GM12878 (cell line): ENCODE measurements around the gene KIAA2012. TPM values are rescaled to one million over a fixed set of nuclear protein-coding genes. Genes with fewer than 3 reads are reported as not detected.

Experiments used
- ATAC-seq: fragments of 200-7000 bp; cut with Tn5 transposase; 3 replicates; pipeline ENCODE4 v1.9.1; 2020; ENCODE audit warnings: mild to moderate bottlenecking, moderate library complexity
- BruUV-seq: library from RNA; stranded (reverse); fragments of 400-500 nt; replicated peaks from 2 replicates; lab custom pipeline; 2021; lab: Mats Ljungman, UMichigan
- CTCF ChIA-PET: fragments of 300-600 bp; sonication (Branson Sonifier 250); formaldehyde crosslinking; extraction: SDS; loops from one replicate; lab custom pipeline; 2021; ENCODE audit warnings: inconsistent platforms; lab: Yijun Ruan, JAX
- POLR2A ChIA-PET: fragments of 350-600 bp; formaldehyde crosslinking; extraction: SDS; loops from one replicate; lab custom pipeline; 2021; ENCODE audit warnings: inconsistent platforms; lab: Charles Lee
- RAD21 ChIA-PET: fragments of 300-600 bp; sonication (Branson Sonifier 250); formaldehyde crosslinking; loops from one replicate; lab custom pipeline; 2023; ENCODE audit warnings: antibody characterized with exemption; ENCODE audit not compliant: unreplicated experiment; lab: Charles Lee
- SMC1A ChIA-PET: fragments of 300-600 bp; sonication (Branson Sonifier 250); formaldehyde crosslinking; loops from one replicate; lab custom pipeline; 2023; ENCODE audit not compliant: unreplicated experiment, uncharacterized antibody; lab: Charles Lee
- DNase-seq: peaks from one replicate; pipeline ENCODE4 v3.0.0-alpha.2; 2011; ENCODE audit warnings: low read depth, low spot score
- FAIRE-seq: peaks from 3 replicates; lab custom pipeline; 2011; peaks lifted over from hg19 to GRCh38; lab: Jason Lieb, UNC
- H2AFZ ChIP-seq: 2 replicates; pipeline ENCODE4 v1.6.0; 2011; ENCODE audit warnings: low read depth, low read length, control low read depth; ENCODE audit not compliant: control insufficient read depth
- H3K27ac ChIP-seq: 2 replicates; pipeline ENCODE4 v1.5.1; 2011; ENCODE audit warnings: control low read depth; ENCODE audit not compliant: control insufficient read depth, insufficient read depth
- H3K27me3 ChIP-seq, 2 experiments: replicated peaks in 1 of 2; 2 replicates each; pipeline versions ENCODE4 v1.6.0 to v1.6.1; 2011; ENCODE audit warnings: low read length in 1 of 2; ENCODE audit not compliant: control insufficient read depth in 2 of 2, insufficient read depth in 2 of 2
- H3K36me3 ChIP-seq, 2 experiments: 2 replicates each; pipeline ENCODE4 v1.5.1; 2011; ENCODE audit warnings: low read length in 1 of 2; ENCODE audit not compliant: control insufficient read depth in 2 of 2, insufficient read depth in 2 of 2
- H3K4me1 ChIP-seq: 2 replicates; pipeline ENCODE4 v1.6.1; 2011; ENCODE audit warnings: mild to moderate bottlenecking, low read length, moderate library complexity, mixed read lengths; ENCODE audit not compliant: control insufficient read depth, insufficient read depth
- H3K4me2 ChIP-seq: 2 replicates; pipeline ENCODE4 v1.6.0; 2011; ENCODE audit warnings: control low read depth; ENCODE audit not compliant: control insufficient read depth, insufficient read depth
- H3K4me3 ChIP-seq: fragments of 200-600 bp; sonication (generic); 2 replicates; pipeline ENCODE4 v1.5.1; 2016
- H3K79me2 ChIP-seq: 2 replicates; pipeline ENCODE4 v1.6.0; 2011; ENCODE audit warnings: low read length; ENCODE audit not compliant: control insufficient read depth, insufficient read depth
- H3K9ac ChIP-seq: 2 replicates; pipeline ENCODE4 v1.8.0; 2011; ENCODE audit warnings: low read length, control low read depth, mixed read lengths; ENCODE audit not compliant: control insufficient read depth, insufficient read depth
- H3K9me3 ChIP-seq: replicated peaks from 3 replicates; pipeline ENCODE4 v1.5.1; 2011; ENCODE audit warnings: mild to moderate bottlenecking, low read length; ENCODE audit not compliant: control insufficient read depth, insufficient read depth
- H4K20me1 ChIP-seq: 2 replicates; pipeline ENCODE4 v1.6.0; 2011; ENCODE audit not compliant: control insufficient read depth, insufficient read depth
- ATF7 ChIP-seq: fragments of 450-650 bp; IDR thresholded peaks from 2 replicates; pipeline ENCODE4 v1.6.1; 2016; ENCODE audit warnings: low read depth, mild to moderate bottlenecking
- BCL3 ChIP-seq: IDR thresholded peaks from 2 replicates; pipeline ENCODE4 v1.6.1; 2011; ENCODE audit warnings: borderline replicate concordance, low read depth, mild to moderate bottlenecking, moderate library complexity, low read length; ENCODE audit not compliant: insufficient read depth, poor library complexity, severe bottlenecking
- CEBPB ChIP-seq, 2 experiments: fragments of 150-350 bp in 1 of 2; IDR thresholded peaks; 2 replicates each; pipeline ENCODE4 v1.6.1; 2012 to 2014; ENCODE audit warnings: low read depth in 2 of 2, low read length in 2 of 2, borderline replicate concordance in 1 of 2, inconsistent platforms in 1 of 2
- E2F8 ChIP-seq: fragments of 450-650 bp; IDR thresholded peaks from 2 replicates; pipeline ENCODE4 v1.6.1; 2018; ENCODE audit warnings: mild to moderate bottlenecking, low read depth, moderate library complexity; ENCODE audit not compliant: partially characterized antibody
- HDGF ChIP-seq: fragments of 450-650 bp; IDR thresholded peaks from 2 replicates; pipeline ENCODE4 v1.6.1; 2016; ENCODE audit warnings: antibody characterized with exemption
- JUNB ChIP-seq: IDR thresholded peaks from 2 replicates; pipeline ENCODE4 v1.6.1; 2016; ENCODE audit warnings: antibody characterized with exemption, mild to moderate bottlenecking
- RCOR1 ChIP-seq: conservative IDR thresholded peaks from 2 replicates; pipeline ENCODE4 v1.6.1; 2012; ENCODE audit warnings: low read depth, low read length, improper control_type of control experiment
- SMAD1 ChIP-seq: fragments of 450-650 bp; IDR thresholded peaks from 2 replicates; pipeline ENCODE4 v1.6.1; 2018; ENCODE audit warnings: mild to moderate bottlenecking, low read depth; ENCODE audit not compliant: partially characterized antibody
- SMAD5 ChIP-seq: IDR thresholded peaks from 2 replicates; pipeline ENCODE4 v1.6.1; 2016; ENCODE audit warnings: antibody characterized with exemption, low read depth
- SMARCA5 ChIP-seq: fragments of 450-650 bp; IDR thresholded peaks from 2 replicates; pipeline ENCODE4 v1.6.1; 2017; ENCODE audit warnings: mild to moderate bottlenecking
- SMC3 ChIP-seq: IDR thresholded peaks from 2 replicates; pipeline ENCODE4 v1.6.1; 2011; ENCODE audit warnings: low read length, improper control_type of control experiment, borderline replicate concordance
- TCF3 ChIP-seq: IDR thresholded peaks from 2 replicates; pipeline ENCODE4 v1.6.1; 2012; ENCODE audit warnings: low read depth, mild to moderate bottlenecking, low read length, borderline replicate concordance; ENCODE audit not compliant: insufficient read depth
- ZSCAN29 ChIP-seq: fragments of 450-650 bp; IDR thresholded peaks from 2 replicates; pipeline ENCODE4 v1.6.1; 2017; ENCODE audit warnings: mild to moderate bottlenecking, moderate library complexity
- WGBS: methylation state at CpG from one replicate; pipeline ENCODE4 v1.1.6; 2016; ENCODE audit warnings: low lambda C conversion rate; ENCODE audit not compliant: insufficient replicate concordance, insufficient coverage; ENCODE audit errors: missing lambda C conversion rate; 5-methylcytosine and 5-hydroxymethylcytosine counted together
- in situ Hi-C: fragments of 300-500 bp; cut with MboI; formaldehyde crosslinking; loops from 9 replicates; pipeline ENCODE4 v1.14.3; 2018; ENCODE audit warnings: mixed read lengths
- intact Hi-C: fragments of 100-400 bp; cut with micrococcal nuclease; formaldehyde crosslinking; loops from one replicate; pipeline ENCODE4 v1.14.2; 2022; ENCODE audit not compliant: unreplicated experiment
- polyA plus RNA-seq, 11 experiments: library from polyadenylated mRNA; depleted of rRNA in 4 of 11; unstranded in 6 of 11; stranded (reverse) in 5 of 11; fragments of >200 nt; fragmentation: Nextera tagmentation in 4 of 11; fragmentation: Illumina TruSeq in 1 of 11; extraction: Ambion mirVana in 4 of 11; extraction: Trizol in 1 of 11; gene quantifications; 1 replicate in 1 of 11; 2 replicates in 10 of 11; pipeline versions ENCODE4 v1.2.1 to v1.2.3, GENCODE V29; 2011 to 2016; ENCODE audit warnings: inconsistent platforms in 2 of 11, missing spikeins in 2 of 11, low read depth in 1 of 11
- total RNA-seq, 4 experiments: library from RNA; depleted of rRNA in 3 of 4; stranded (reverse); fragments of >200 nt in 3 of 4; fragmentation: Illumina TruSeq in 1 of 4; extraction: Trizol in 1 of 4; gene quantifications; 2 replicates each; pipeline versions ENCODE4 v1.2.1 to v1.2.3, GENCODE V29; 2013 to 2021
- TF ChIP-seq, protein P1 (sequence below): fragments of 450-650 bp; IDR thresholded peaks from 2 replicates; pipeline ENCODE4 v1.6.1; 2017; ENCODE audit warnings: mild to moderate bottlenecking, moderate library complexity
- TF ChIP-seq, protein P2 (sequence below): IDR thresholded peaks from 2 replicates; pipeline ENCODE4 v1.6.1; 2011; ENCODE audit warnings: mild to moderate bottlenecking, low read depth, low read length, moderate library complexity; ENCODE audit not compliant: insufficient replicate concordance

KIAA2012 gene
- total and polyA plus RNA-seq, 10 of the 15 experiments (the other 5 are each of a cell fraction or from before 2014, with no cell fraction given) = 0.03 TPM; not detected in 9

GRCh38 chr2:202035941-202036372 lies 37.1 kb upstream of the KIAA2012 start:
- BruUV-seq = no TSS peak
- FAIRE-seq = no peak
- ChIA-PET POLR2A (no interaction called here), SMC1A (no interaction called here), CTCF (no interaction called here), RAD21 (no interaction called here)
- Histone ChIP-seq H2AFZ (no peak overlapping the region), H3K9me3 (no peaks in the 10 kb centered on the region; the same call in 2 of the 3 replicates), H3K4me2 (no peak overlapping the region), H3K36me3 (no peaks in the 10 kb centered on the region), H4K20me1 (no peaks in the 10 kb centered on the region), H3K79me2 (no peaks in the 10 kb centered on the region), H3K9ac (no peak overlapping the region), H3K27ac (no peak overlapping the region), H3K27me3 (peaks cover 0 to 18% of the 10 kb centered on the region in 2 experiments; a peak in 2 of 4 replicates), H3K4me1 (no peaks in the 10 kb centered on the region; the same call in 1 of the 2 replicates), H3K4me3 (no peak overlapping the region)
- 98% methylated on average over 31 of the region's 32 CpGs for WGBS
- DNase-seq = no peak
- intact Hi-C loops = loop anchor here (5.0 kb wide), 2 partner anchors 59 to 141 kb away; no protein-coding TSS in a partner anchor
- ATAC-seq = no peak
- in situ Hi-C loops = no loop called here
- TF ChIP-seq JUNB = no peak
- TF ChIP-seq, protein P1, sequence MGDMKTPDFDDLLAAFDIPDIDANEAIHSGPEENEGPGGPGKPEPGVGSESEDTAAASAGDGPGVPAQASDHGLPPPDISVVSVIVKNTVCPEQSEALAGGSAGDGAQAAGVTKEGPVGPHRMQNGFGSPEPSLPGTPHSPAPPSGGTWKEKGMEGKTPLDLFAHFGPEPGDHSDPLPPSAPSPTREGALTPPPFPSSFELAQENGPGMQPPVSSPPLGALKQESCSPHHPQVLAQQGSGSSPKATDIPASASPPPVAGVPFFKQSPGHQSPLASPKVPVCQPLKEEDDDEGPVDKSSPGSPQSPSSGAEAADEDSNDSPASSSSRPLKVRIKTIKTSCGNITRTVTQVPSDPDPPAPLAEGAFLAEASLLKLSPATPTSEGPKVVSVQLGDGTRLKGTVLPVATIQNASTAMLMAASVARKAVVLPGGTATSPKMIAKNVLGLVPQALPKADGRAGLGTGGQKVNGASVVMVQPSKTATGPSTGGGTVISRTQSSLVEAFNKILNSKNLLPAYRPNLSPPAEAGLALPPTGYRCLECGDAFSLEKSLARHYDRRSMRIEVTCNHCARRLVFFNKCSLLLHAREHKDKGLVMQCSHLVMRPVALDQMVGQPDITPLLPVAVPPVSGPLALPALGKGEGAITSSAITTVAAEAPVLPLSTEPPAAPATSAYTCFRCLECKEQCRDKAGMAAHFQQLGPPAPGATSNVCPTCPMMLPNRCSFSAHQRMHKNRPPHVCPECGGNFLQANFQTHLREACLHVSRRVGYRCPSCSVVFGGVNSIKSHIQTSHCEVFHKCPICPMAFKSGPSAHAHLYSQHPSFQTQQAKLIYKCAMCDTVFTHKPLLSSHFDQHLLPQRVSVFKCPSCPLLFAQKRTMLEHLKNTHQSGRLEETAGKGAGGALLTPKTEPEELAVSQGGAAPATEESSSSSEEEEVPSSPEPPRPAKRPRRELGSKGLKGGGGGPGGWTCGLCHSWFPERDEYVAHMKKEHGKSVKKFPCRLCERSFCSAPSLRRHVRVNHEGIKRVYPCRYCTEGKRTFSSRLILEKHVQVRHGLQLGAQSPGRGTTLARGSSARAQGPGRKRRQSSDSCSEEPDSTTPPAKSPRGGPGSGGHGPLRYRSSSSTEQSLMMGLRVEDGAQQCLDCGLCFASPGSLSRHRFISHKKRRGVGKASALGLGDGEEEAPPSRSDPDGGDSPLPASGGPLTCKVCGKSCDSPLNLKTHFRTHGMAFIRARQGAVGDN = no peak
- no peak for TF ChIP-seq ZSCAN29
- TF ChIP-seq CEBPB (IDR thresholded peaks at IDR 0.05; ENCODE audit: borderline replicate concordance in 1 of 2, low read depth in 2 of 2, low read length in 2 of 2) = no peak
- no peak for TF ChIP-seq TCF3
- TF ChIP-seq RCOR1 = no peak
- no peak for TF ChIP-seq SMAD1
- no peak for TF ChIP-seq SMC3
- TF ChIP-seq BCL3 = no peak
- TF ChIP-seq SMAD5 = no peak
- no peak for TF ChIP-seq E2F8
- no peak for TF ChIP-seq SMARCA5
- no peak for TF ChIP-seq HDGF
- TF ChIP-seq, protein P2, sequence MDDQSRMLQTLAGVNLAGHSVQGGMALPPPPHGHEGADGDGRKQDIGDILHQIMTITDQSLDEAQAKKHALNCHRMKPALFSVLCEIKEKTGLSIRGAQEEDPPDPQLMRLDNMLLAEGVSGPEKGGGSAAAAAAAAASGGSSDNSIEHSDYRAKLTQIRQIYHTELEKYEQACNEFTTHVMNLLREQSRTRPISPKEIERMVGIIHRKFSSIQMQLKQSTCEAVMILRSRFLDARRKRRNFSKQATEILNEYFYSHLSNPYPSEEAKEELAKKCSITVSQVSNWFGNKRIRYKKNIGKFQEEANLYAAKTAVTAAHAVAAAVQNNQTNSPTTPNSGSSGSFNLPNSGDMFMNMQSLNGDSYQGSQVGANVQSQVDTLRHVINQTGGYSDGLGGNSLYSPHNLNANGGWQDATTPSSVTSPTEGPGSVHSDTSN = no peak
- TF ChIP-seq ATF7 = no peak
